ENCODE measurements around the gene RAB3C.

The RAB3C gene

DNA sequence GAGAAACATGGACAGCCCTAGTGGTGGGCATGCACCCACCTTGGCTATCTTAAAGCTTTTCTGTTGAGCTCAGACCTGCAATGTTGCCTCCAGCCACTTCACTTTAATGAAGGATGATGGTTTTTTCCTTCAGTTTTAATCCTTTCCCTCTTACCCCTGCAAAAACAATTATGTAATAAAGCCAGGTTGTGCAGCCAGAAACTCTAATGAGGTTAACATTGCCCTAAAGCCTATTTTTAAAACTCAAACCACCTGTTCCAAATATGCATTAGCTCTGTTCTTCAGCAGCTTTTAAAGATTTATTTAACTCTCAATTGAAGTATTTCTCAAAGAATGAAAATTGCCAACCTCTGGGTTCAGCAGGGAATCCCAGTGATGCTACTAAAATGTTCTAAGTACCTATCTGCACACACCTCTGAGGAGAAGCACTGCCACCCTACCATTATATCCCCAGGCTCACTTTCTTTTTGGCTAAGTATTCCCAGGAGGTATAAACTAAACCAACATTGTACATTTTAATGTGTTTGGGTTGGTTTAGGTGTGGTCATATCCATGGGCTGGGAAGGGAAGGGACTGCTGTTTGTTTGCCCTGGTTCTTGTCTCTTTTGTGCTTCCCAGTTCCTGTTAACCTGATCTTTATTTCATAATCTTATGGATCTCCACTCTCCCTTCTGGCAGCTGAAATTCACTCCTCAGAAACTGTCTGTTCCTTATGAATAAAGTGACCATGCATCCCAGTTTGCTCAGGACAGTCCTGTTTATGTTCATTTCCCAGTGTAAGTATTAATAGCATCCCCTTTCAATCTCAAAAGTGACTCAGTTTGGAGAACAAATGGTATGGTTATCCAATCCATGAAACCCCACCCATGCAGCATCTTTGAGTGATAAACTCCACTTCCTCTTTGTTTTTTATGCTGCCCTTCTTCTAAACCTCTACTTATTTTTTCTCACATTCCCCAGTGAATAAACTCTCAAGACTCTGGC, 251.7 kb downstream of the RAB3C start:
- Mint-ChIP-seq H3K4me1 (peaks cover 7% of the 10 kb centered on the region), H3K27me3 (no peaks in the 10 kb centered on the region), H3K36me3 (peaks cover 2% of the 10 kb centered on the region), H3K4me3 (no peak overlapping the region), H3K9me3 (peaks cover 2% of the 10 kb centered on the region), H3K27ac (no peak overlapping the region)
- no peak for DNase-seq (ENCODE audit: low spot score in 2 of 2)
- ATAC-seq (ENCODE audit: low read depth), result no peak

DNA sequence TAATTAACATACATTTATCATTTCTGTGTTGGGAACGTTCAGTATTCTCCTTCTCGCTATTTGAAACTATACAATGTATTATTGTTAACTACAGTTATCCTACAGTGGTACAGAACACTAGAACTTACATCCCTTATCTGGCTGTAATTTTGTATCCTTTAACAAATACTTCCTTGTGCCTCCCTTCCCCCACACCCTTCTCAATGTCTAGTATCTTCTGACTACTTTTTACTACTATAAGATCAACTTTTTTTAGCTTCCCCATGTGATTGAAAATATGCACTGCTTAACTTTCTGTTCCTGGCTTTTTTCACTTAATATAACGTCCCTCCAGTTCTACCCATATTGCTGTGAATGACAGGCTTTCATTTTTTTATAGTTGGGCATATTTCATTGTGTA, 253.5 kb downstream of the RAB3C start:
- Mint-ChIP-seq H3K36me3 (peaks cover 4% of the 10 kb centered on the region), H3K4me3 (no peak overlapping the region), H3K27me3 (no peaks in the 10 kb centered on the region), H3K4me1 (peaks cover 7% of the 10 kb centered on the region), H3K27ac (no peak overlapping the region), H3K9me3 (peaks cover 2% of the 10 kb centered on the region)
- ATAC-seq (ENCODE audit: low read depth), result no peak
- no peak for DNase-seq (ENCODE audit: low spot score in 2 of 2)

DNA sequence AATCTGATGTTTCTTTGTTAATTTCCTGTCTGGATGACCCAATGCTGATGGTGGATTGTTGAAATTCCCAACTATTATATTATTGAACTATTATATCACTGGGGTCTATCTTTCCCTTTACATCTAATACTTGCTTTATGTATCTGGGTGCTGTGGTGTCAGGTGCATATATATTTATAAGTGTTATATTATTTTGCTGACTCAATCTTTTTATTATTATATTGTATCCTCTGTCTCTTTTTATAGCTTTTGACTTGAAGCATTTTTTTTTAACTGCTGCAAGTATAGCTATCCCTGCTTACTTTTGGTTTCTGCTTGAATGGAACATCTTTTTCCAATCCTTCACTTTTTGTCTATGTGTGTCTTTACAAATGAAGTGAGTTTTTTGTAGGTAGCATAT, 255.9 kb downstream of the RAB3C start:
- H3K27me3 Mint-ChIP-seq, result no peaks in the 10 kb centered on the region
- H3K9me3 Mint-ChIP-seq, result peaks cover 2% of the 10 kb centered on the region
- H3K4me1 Mint-ChIP-seq, result peaks cover 7% of the 10 kb centered on the region
- H3K36me3 Mint-ChIP-seq, result peaks cover 4% of the 10 kb centered on the region
- no peak overlapping the region for H3K27ac Mint-ChIP-seq
- ATAC-seq (ENCODE audit: low read depth), result no peak
- no peak overlapping the region for H3K4me3 Mint-ChIP-seq
- DNase-seq (ENCODE audit: low spot score in 2 of 2), result no peak

DNA sequence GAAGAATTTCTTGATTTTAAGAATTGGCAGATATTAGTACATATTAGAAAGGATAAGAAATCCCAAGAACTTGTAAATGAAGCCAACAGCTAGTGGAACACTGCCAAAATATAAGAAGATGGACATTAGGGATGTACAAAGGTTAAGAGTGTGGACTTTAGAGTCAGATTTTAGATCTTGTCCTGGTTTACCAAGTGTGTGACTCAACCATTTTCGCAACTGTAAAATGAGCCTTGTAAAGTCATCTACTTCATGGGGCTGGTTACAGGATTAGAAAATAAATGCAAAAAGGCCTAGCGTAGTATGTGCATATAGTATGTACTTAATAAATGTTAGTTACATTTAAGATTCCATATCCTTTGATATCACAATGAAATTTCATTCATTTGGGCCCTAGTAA, 260.0 kb downstream of the RAB3C start:
- no peak overlapping the region for H3K27ac Mint-ChIP-seq
- DNase-seq (ENCODE audit: low spot score in 2 of 2) (no peak), ATAC-seq (ENCODE audit: low read depth) (no peak)
- H3K4me3 Mint-ChIP-seq, result no peak overlapping the region
- H3K9me3 Mint-ChIP-seq, result peaks cover 2% of the 10 kb centered on the region
- no peaks in the 10 kb centered on the region for H3K27me3 Mint-ChIP-seq
- H3K4me1 Mint-ChIP-seq, result no peaks in the 10 kb centered on the region
- peaks cover 4% of the 10 kb centered on the region for H3K36me3 Mint-ChIP-seq

DNA sequence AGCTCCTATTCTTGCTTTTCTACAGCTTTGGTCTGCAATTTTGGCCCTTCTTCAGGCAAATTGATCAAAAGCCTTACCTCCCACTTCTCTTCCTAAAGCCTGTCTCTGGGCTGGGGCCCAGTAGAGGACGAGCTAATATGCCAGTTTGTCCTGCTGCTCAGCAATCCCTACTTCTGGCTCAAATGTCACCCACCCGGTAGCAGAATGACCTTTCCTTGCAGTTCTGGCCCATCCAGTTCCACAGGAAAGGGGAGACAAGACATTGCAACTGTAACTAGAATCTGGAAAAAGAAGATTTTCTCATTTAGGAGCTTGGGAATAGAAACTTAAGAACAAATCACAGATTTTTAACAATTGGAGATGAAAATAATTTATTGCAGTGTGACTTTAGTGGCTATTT, 261.5 kb downstream of the RAB3C start:
- ATAC-seq (ENCODE audit: low read depth), result no peak
- H3K4me1 Mint-ChIP-seq, result no peaks in the 10 kb centered on the region

DNA sequence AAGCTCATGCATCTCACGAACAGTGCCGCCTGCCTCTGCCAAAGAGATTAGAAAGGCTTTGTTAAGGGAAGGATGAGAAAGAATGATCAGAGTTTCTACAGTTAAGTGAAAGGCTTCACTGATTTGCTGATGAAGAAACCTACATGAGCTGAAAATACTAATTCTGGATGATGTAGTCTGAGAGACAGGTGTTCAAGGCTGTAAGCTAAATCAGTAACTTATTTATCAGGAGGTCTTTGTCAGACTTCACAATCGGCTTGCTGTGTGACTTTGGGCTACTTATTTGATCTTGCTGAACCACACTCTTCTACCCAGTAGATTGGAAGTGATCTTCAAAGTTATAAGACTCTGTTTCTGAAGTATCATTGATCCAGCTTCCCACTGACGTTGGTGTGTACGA, 264.2 kb downstream of the RAB3C start:
- Mint-ChIP-seq H3K9me3 (no peaks in the 10 kb centered on the region), H3K27me3 (peaks cover 3% of the 10 kb centered on the region), H3K36me3 (no peaks in the 10 kb centered on the region), H3K27ac (no peak overlapping the region), H3K4me1 (no peaks in the 10 kb centered on the region), H3K4me3 (no peak overlapping the region)
- ATAC-seq (ENCODE audit: low read depth) (no peak), DNase-seq (ENCODE audit: low spot score in 2 of 2) (no peak)

More for the DNA sequence above, 261.5 kb downstream of the RAB3C start:
- no peaks in the 10 kb centered on the region for H3K9me3 Mint-ChIP-seq
- H3K4me3 Mint-ChIP-seq, result no peak overlapping the region
- H3K27ac Mint-ChIP-seq, result no peak overlapping the region
- no peak for DNase-seq (ENCODE audit: low spot score in 2 of 2)
- H3K27me3 Mint-ChIP-seq, result no peaks in the 10 kb centered on the region
- peaks cover 2% of the 10 kb centered on the region for H3K36me3 Mint-ChIP-seq

DNA sequence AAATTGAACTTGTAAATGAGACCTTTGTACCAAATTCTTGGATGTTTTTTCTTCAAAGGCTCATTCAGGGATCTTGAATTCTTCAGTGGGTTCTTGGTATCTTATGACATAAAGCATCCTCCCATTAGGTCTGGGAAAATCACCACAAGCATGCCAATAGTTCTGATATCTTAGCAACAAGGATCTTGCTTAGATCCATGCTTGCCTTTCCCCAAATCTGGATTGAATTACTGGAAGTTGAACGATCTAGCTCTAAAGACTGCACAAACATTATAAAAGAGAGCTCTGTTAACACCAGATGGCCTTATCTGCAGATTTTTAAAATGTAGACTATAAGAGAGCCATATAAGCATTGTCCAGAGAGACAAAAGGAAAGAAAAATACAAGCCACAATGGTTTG, 266.3 kb downstream of the RAB3C start:
- DNase-seq (ENCODE audit: low spot score in 2 of 2) (no peak), ATAC-seq (ENCODE audit: low read depth) (no peak)
- Mint-ChIP-seq H3K36me3 (no peaks in the 10 kb centered on the region), H3K27ac (no peak overlapping the region), H3K27me3 (peaks cover 3% of the 10 kb centered on the region), H3K9me3 (no peaks in the 10 kb centered on the region), H3K4me3 (no peak overlapping the region), H3K4me1 (no peaks in the 10 kb centered on the region)

DNA sequence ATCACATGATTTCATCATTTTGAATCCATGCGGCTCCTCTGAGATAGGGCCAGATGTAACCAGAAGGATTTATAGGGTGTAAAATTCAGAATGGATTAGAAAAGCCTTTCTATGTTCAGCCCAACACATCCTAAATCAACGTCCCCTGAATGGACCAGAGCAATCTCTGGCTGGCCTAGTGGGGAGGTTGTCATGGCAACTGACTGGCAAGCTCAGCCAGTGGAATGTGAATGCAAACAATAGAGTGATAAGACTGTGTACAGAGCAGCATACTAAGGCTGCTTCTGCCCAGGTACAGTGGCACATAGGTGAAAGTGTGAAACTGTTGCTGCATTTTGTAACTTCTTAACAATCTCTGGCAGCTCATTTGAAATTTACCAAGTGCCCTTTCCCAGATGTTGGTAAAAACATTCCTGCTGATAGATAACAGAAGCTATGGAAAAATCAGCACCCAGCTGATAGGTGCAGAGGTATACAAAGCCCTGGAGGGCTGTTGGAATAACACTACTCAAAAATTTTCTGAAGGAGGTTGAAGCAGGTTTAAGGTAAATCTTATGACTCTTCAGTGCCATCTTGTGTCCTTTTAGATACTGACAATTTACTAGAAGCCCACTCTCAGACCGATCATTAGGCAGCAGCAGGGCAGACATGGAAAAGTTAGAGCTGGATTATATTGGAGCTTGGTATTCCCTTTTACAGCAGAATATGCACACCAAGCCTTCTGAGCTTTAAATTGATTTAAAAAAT, 267.2 kb downstream of the RAB3C start:
- H3K27ac Mint-ChIP-seq, result no peak overlapping the region
- H3K27me3 Mint-ChIP-seq, result peaks cover 3% of the 10 kb centered on the region
- H3K9me3 Mint-ChIP-seq, result no peaks in the 10 kb centered on the region
- ATAC-seq (ENCODE audit: low read depth) (peak; percentile 69), DNase-seq (ENCODE audit: low spot score in 2 of 2) (peak in 1 of 2 donors; percentile 37)
- no peaks in the 10 kb centered on the region for H3K4me1 Mint-ChIP-seq
- H3K36me3 Mint-ChIP-seq, result no peaks in the 10 kb centered on the region
- H3K4me3 Mint-ChIP-seq, result no peak overlapping the region

DNA sequence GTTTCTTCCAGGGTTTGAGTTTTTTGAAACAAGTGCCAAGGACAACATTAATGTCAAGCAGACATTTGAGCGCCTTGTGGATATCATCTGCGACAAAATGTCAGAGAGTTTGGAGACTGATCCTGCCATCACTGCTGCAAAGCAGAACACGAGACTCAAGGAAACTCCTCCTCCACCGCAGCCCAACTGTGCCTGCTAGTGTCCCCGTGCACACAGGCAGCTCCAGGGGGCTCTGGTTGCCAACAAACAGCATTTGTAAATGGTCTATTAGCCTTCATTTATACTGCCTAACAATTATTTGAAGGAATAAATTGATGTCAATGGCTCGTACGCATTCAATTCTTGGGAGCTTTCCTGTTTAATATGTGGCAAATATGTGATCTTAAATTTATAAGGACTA, 268.3 kb downstream of the RAB3C start:
- DNase-seq (ENCODE audit: low spot score in 2 of 2), result no peak
- ATAC-seq (ENCODE audit: low read depth), result no peak
- H3K27me3 Mint-ChIP-seq, result peaks cover 3% of the 10 kb centered on the region
- no peaks in the 10 kb centered on the region for H3K9me3 Mint-ChIP-seq
- no peak overlapping the region for H3K27ac Mint-ChIP-seq
- H3K4me3 Mint-ChIP-seq, result no peak overlapping the region
- no peaks in the 10 kb centered on the region for H3K4me1 Mint-ChIP-seq
- no peaks in the 10 kb centered on the region for H3K36me3 Mint-ChIP-seq

DNA sequence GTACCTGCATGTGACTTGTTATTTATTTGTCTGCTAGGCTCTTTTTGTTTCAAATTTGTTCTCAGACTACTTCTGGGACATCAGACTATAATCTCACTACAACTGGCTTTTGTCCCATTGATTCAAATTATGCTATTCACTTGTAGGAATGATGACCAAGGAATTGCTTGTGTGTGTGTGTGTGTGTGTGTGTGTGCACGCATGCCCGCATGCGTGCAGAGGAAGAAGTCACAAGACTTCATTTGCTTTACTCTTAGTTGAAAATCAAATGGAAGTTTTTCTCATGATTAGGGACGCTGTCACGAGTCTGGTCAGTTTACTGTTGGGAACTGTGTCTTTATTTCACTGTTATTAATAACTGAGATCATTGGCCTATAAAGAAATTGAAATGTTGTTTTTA, 268.7 kb downstream of the RAB3C start:
- H3K36me3 Mint-ChIP-seq, result no peaks in the 10 kb centered on the region
- peaks cover 3% of the 10 kb centered on the region for H3K27me3 Mint-ChIP-seq
- no peak for DNase-seq (ENCODE audit: low spot score in 2 of 2)
- H3K9me3 Mint-ChIP-seq, result no peaks in the 10 kb centered on the region
- no peak overlapping the region for H3K27ac Mint-ChIP-seq
- H3K4me1 Mint-ChIP-seq, result no peaks in the 10 kb centered on the region
- no peak overlapping the region for H3K4me3 Mint-ChIP-seq
- no peak for ATAC-seq (ENCODE audit: low read depth)

DNA sequence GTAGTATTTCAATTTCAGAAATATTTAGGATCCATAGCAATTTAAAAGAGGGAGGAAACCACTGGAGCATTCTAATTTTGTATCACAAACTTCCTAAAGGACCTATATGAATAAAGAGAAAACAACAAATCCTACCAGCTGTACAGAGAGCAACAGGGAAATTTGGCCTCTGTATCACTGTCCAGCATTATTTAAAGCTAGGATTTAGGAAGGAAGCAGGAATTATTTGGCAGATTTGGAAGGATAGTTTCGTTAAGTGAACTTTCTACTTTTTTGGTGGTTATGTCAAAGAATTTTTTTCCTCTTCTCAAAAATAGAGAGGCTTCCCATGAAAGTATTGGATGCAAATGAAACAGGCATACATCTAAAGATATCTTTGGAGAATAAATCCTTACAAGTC, 269.7 kb downstream of the RAB3C start:
- Mint-ChIP-seq H3K36me3 (no peaks in the 10 kb centered on the region), H3K4me3 (no peak overlapping the region), H3K4me1 (no peaks in the 10 kb centered on the region), H3K9me3 (no peaks in the 10 kb centered on the region), H3K27ac (no peak overlapping the region), H3K27me3 (peaks cover 3% of the 10 kb centered on the region)
- no peak for ATAC-seq (ENCODE audit: low read depth)
- no peak for DNase-seq (ENCODE audit: low spot score in 2 of 2)

DNA sequence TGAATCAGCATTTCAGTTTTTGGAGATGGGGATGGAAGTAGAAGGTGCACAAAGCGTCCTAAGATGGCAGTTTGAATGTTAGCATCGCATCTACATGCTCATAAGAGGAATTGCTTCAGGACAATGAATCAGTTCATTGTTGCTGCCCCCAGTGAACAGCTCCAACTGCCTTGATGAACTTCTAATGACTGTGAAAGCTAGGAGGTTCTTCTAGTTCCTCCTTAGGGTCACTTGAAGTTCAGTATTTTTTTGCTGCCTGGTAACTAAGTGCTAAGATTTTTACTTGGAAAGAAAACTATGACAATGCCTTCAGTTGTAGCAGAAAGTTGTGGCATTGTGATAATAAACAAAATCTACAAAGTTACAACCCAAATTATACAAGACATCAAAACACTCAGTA, 271.6 kb downstream of the RAB3C start:
- Mint-ChIP-seq H3K9me3 (no peaks in the 10 kb centered on the region), H3K4me1 (no peaks in the 10 kb centered on the region), H3K27ac (no peak overlapping the region), H3K36me3 (no peaks in the 10 kb centered on the region), H3K27me3 (peaks cover 10% of the 10 kb centered on the region), H3K4me3 (no peak overlapping the region)
- no peak for ATAC-seq (ENCODE audit: low read depth)
- DNase-seq (ENCODE audit: low spot score in 2 of 2), result no peak

DNA sequence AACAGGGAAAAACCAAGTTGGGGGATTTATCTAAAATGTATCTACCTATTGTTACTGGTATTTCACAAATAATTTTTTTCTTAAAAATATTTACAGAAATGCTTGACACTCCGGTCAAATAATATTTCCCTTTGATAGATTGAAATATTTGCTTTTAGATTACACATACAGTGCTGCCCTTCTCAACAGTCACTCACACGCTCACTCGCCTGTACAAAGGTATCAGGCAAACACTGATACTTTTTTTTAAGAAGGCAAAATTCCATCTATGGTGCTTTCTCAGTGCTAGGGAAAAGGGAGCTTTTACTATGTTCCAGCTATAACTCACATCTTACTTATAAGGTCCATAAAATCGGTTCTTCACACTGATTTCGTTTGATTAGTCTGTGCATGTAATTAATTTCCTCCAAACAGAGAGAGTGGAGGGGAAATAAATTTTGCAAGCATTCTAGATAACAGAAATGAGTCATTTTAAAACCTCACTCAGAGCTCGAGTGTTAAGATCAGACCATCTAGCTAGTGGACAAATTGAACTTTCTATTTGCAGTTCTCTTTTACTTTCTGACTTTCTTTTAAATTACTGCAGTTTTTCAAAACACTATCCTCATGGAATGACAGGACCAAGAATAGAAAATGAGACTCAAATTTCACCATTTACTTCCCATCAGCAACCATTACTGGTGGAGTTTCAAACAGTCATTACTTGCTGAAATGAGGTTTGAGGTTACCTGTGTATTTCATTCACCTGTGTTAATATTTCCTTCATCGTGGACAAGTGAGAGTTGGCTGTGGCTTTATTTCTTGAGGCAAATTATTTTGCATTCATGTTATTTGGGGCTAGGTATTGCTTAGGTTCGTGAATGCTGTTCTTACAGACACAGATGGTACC, 273.2 kb downstream of the RAB3C start:
- Mint-ChIP-seq H3K27me3 (peaks cover 10% of the 10 kb centered on the region), H3K4me3 (no peak overlapping the region), H3K36me3 (no peaks in the 10 kb centered on the region), H3K27ac (no peak overlapping the region), H3K9me3 (no peaks in the 10 kb centered on the region), H3K4me1 (no peaks in the 10 kb centered on the region)
- DNase-seq (ENCODE audit: low spot score in 2 of 2) (no peak), ATAC-seq (ENCODE audit: low read depth) (no peak)

DNA sequence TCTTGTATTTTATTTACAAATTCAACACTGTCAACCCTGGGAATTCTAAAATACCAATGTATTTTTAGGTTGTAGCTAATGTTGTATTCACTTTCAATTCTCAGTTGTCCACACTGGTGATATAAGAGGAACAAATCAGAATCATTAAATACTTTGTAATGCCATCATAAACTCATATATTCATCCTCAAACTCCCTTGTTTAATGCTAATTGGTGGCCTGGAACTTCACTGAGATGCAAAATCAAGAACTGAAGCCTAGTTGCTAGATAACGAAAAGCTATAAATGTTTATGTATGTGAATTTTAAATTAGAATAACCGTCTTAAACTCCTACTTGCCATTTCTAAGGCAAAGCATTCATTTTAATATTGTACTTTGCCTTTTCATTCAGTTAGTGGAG, 274.7 kb downstream of the RAB3C start:
- no peak for DNase-seq (ENCODE audit: low spot score in 2 of 2)
- H3K36me3 Mint-ChIP-seq, result no peaks in the 10 kb centered on the region

More for the DNA sequence above, 274.7 kb downstream of the RAB3C start:
- H3K27ac Mint-ChIP-seq, result no peak overlapping the region
- ATAC-seq (ENCODE audit: low read depth), result no peak
- H3K4me1 Mint-ChIP-seq, result no peaks in the 10 kb centered on the region
- H3K9me3 Mint-ChIP-seq, result no peaks in the 10 kb centered on the region
- peaks cover 7% of the 10 kb centered on the region for H3K27me3 Mint-ChIP-seq
- no peak overlapping the region for H3K4me3 Mint-ChIP-seq

Data from memory B cell (primary cell).